Measurements from ENCODE around the gene DNAH11. TPM values are rescaled to one million over a fixed set of nuclear protein-coding genes. Genes with fewer than 3 reads are reported as not detected.

DNAH11 gene
- total RNA-seq, 1 experiment from 2014 or later, result 1.6 TPM

DNA sequence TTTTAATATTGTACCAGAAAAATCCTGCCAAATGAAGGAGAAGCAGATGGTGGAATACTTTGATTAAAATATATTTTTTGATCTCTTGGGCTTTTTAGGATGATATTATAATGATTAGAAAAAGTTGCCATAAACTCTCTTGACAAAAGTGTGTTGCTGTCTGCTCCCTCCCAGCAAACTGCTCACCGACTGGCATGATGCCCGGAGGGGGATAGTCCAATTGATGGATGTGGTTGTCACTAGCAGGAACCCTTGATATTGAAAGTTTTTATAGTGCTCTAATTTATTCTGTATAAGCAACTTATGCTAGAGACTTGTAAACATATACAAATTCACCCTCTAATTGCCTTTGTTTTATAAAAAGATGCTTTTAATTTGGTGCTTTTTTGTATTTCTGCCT is 114.0 kb downstream of the DNAH11 start:
- no peaks in the 10 kb centered on the region for H3K4me1 ChIP-seq (ENCODE audit: insufficient read depth, low read length)
- H2AFZ ChIP-seq (ENCODE audit: low read length), result no peak overlapping the region
- POLR2A ChIA-PET (ENCODE audit: unreplicated experiment), result no interaction called here
- H3K4me3 ChIP-seq (ENCODE audit: low read length), result no peak overlapping the region
- H3K79me2 ChIP-seq (ENCODE audit: low read length), result no peaks in the 10 kb centered on the region
- no TSS peak for BruUV-seq (replicated peaks)
- no peak overlapping the region for H3K9ac ChIP-seq (ENCODE audit: low read length)
- H3K9me2 ChIP-seq (replicated peaks; ENCODE audit: low read length), result no peaks in the 10 kb centered on the region
- DNase-seq (no peak), ATAC-seq (no peak)
- intact Hi-C loops (cut with micrococcal nuclease), result no loop called here
- TF ChIP-seq EZH2phosphoT487 (IDR thresholded peaks at IDR 0.05; ENCODE audit: borderline replicate concordance, low read length) (no peak), EZH2 (IDR thresholded peaks at IDR 0.05; ENCODE audit: low read length, unreplicated experiment) (no peak)
- TF ChIP-seq, protein P1, sequence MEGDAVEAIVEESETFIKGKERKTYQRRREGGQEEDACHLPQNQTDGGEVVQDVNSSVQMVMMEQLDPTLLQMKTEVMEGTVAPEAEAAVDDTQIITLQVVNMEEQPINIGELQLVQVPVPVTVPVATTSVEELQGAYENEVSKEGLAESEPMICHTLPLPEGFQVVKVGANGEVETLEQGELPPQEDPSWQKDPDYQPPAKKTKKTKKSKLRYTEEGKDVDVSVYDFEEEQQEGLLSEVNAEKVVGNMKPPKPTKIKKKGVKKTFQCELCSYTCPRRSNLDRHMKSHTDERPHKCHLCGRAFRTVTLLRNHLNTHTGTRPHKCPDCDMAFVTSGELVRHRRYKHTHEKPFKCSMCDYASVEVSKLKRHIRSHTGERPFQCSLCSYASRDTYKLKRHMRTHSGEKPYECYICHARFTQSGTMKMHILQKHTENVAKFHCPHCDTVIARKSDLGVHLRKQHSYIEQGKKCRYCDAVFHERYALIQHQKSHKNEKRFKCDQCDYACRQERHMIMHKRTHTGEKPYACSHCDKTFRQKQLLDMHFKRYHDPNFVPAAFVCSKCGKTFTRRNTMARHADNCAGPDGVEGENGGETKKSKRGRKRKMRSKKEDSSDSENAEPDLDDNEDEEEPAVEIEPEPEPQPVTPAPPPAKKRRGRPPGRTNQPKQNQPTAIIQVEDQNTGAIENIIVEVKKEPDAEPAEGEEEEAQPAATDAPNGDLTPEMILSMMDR (conservative IDR thresholded peaks at IDR 0.05; ENCODE audit: low read depth, low read length), result no peak
- H3K9me3 ChIP-seq (ENCODE audit: low read length), result no peaks in the 10 kb centered on the region
- no peak overlapping the region for H3K4me2 ChIP-seq (ENCODE audit: low read length)
- H3K36me3 ChIP-seq (ENCODE audit: low read depth, low read length), result no peaks in the 10 kb centered on the region
- no peaks in the 10 kb centered on the region for H3F3A ChIP-seq (ENCODE audit: low read length, unreplicated experiment)
- no peak overlapping the region for H3K27ac ChIP-seq (ENCODE audit: low read length)
- CTCF ChIA-PET, result no interaction called here
- H4K20me1 ChIP-seq (ENCODE audit: low read length), result no peaks in the 10 kb centered on the region
- peaks cover 35% of the 10 kb centered on the region for H3K27me3 ChIP-seq (ENCODE audit: low read length)

DNA sequence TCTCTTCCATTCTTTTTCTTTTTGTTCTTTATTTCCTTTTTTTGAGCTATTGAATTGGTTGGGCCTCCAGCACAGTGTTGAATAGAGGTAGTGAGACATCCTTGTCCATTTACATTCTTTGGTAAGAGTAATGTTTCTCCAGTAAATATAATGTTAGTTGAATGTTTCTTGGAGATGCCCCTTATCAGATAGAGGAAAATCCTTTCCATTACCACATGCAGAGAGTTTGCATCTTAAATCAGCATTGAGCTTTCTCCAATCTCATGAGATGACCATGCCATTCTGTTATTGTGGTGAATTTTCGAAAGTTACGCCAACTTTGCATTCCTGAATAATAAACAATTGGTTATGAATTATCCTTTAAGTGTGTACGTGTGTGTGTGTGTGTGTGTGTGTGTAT is 127.7 kb downstream of the DNAH11 start:
- intact Hi-C loops (cut with micrococcal nuclease), result no loop called here
- Histone ChIP-seq H3K4me2 (ENCODE audit: low read length) (no peak overlapping the region), H3K27ac (ENCODE audit: low read length) (no peak overlapping the region), H2AFZ (ENCODE audit: low read length) (no peak overlapping the region), H3K9me3 (ENCODE audit: low read length) (no peaks in the 10 kb centered on the region), H3K79me2 (ENCODE audit: low read length) (no peaks in the 10 kb centered on the region), H3F3A (ENCODE audit: low read length, unreplicated experiment) (no peaks in the 10 kb centered on the region), H3K4me1 (ENCODE audit: insufficient read depth, low read length) (no peaks in the 10 kb centered on the region), H3K9me2 (replicated peaks; ENCODE audit: low read length) (no peaks in the 10 kb centered on the region), H3K4me3 (ENCODE audit: low read length) (no peak overlapping the region), H3K9ac (ENCODE audit: low read length) (no peak overlapping the region), H3K27me3 (ENCODE audit: low read length) (0 out of 2 replicates have a peak, but pooled peaks cover 3% of the 10 kb centered on the region), H4K20me1 (ENCODE audit: low read length) (no peaks in the 10 kb centered on the region), H3K36me3 (ENCODE audit: low read depth, low read length) (no peaks in the 10 kb centered on the region)
- ATAC-seq (no peak), DNase-seq (no peak)
- BruUV-seq (replicated peaks), result no TSS peak
- TF ChIP-seq EZH2 (IDR thresholded peaks at IDR 0.05; ENCODE audit: low read length, unreplicated experiment), result no peak
- TF ChIP-seq, protein P1 (conservative IDR thresholded peaks at IDR 0.05; ENCODE audit: low read depth, low read length), result no peak
- no peak for TF ChIP-seq EZH2phosphoT487 (IDR thresholded peaks at IDR 0.05; ENCODE audit: borderline replicate concordance, low read length)
- ChIA-PET POLR2A (ENCODE audit: unreplicated experiment) (no interaction called here), CTCF (no interaction called here)

DNA sequence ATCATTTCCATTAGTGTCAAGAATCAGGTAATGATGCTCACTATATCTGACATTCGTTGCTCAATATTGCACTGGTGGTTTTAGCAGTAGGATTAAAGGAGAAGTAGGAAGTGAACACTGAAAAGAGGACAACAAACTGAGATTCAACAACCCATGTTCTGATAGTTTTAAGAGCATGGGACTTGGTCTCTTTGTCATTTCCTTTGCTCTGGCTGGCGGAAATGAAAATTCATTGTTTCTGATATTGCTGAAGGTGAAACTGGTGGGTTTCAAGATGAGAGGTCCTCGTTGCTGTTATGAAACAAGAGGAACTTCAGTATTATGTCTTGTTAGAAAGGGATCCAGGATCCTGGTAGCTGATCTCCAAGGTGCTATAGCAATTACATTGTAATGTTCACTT is 129.0 kb downstream of the DNAH11 start:
- CTCF ChIA-PET, result no interaction called here
- POLR2A ChIA-PET (ENCODE audit: unreplicated experiment), result no interaction called here
- no peak for DNase-seq
- Histone ChIP-seq H3K4me2 (ENCODE audit: low read length) (no peak overlapping the region), H4K20me1 (ENCODE audit: low read length) (no peaks in the 10 kb centered on the region), H3K9ac (ENCODE audit: low read length) (no peak overlapping the region), H3K9me2 (replicated peaks; ENCODE audit: low read length) (no peaks in the 10 kb centered on the region), H3K27ac (ENCODE audit: low read length) (no peak overlapping the region), H3K4me1 (ENCODE audit: insufficient read depth, low read length) (no peaks in the 10 kb centered on the region), H3F3A (ENCODE audit: low read length, unreplicated experiment) (no peaks in the 10 kb centered on the region), H3K9me3 (ENCODE audit: low read length) (no peaks in the 10 kb centered on the region), H3K79me2 (ENCODE audit: low read length) (no peaks in the 10 kb centered on the region), H3K27me3 (ENCODE audit: low read length) (0 out of 2 replicates have a peak, but pooled peaks cover 3% of the 10 kb centered on the region), H3K4me3 (ENCODE audit: low read length) (no peak overlapping the region), H2AFZ (ENCODE audit: low read length) (no peak overlapping the region), H3K36me3 (ENCODE audit: low read depth, low read length) (no peaks in the 10 kb centered on the region)
- BruUV-seq (replicated peaks), result no TSS peak
- intact Hi-C loops (cut with micrococcal nuclease), result no loop called here
- TF ChIP-seq, protein P1 (conservative IDR thresholded peaks at IDR 0.05; ENCODE audit: low read depth, low read length), result no peak
- TF ChIP-seq EZH2 (IDR thresholded peaks at IDR 0.05; ENCODE audit: low read length, unreplicated experiment), result no peak
- TF ChIP-seq EZH2phosphoT487 (IDR thresholded peaks at IDR 0.05; ENCODE audit: borderline replicate concordance, low read length), result no peak
- no peak for ATAC-seq

Data from PC-3 (cell line).